GM12878 (cell line): Measurements from ENCODE around the gene NAT14. TPM values are rescaled to one million over a fixed set of nuclear protein-coding genes. Genes with fewer than 3 reads are reported as not detected.

Source experiments
- ATAC-seq: fragments of 200-7000 bp; cut with Tn5 transposase; 3 replicates; pipeline ENCODE4 v1.9.1; 2020; ENCODE audit warnings: mild to moderate bottlenecking, moderate library complexity
- BruUV-seq: library from RNA; stranded (reverse); fragments of 400-500 nt; replicated peaks from 2 replicates; lab custom pipeline; 2021; lab: Mats Ljungman, UMichigan
- CTCF ChIA-PET: fragments of 300-600 bp; sonication (Branson Sonifier 250); formaldehyde crosslinking; extraction: SDS; loops from one replicate; lab custom pipeline; 2021; ENCODE audit warnings: inconsistent platforms; lab: Yijun Ruan, JAX
- POLR2A ChIA-PET: fragments of 350-600 bp; formaldehyde crosslinking; extraction: SDS; loops from one replicate; lab custom pipeline; 2021; ENCODE audit warnings: inconsistent platforms; lab: Charles Lee
- RAD21 ChIA-PET: fragments of 300-600 bp; sonication (Branson Sonifier 250); formaldehyde crosslinking; loops from one replicate; lab custom pipeline; 2023; ENCODE audit warnings: antibody characterized with exemption; ENCODE audit not compliant: unreplicated experiment; lab: Charles Lee
- SMC1A ChIA-PET: fragments of 300-600 bp; sonication (Branson Sonifier 250); formaldehyde crosslinking; loops from one replicate; lab custom pipeline; 2023; ENCODE audit not compliant: unreplicated experiment, uncharacterized antibody; lab: Charles Lee
- DNase-seq: peaks from one replicate; pipeline ENCODE4 v3.0.0-alpha.2; 2011; ENCODE audit warnings: low read depth, low spot score
- FAIRE-seq: peaks from 3 replicates; lab custom pipeline; 2011; peaks lifted over from hg19 to GRCh38; lab: Jason Lieb, UNC
- H2AFZ ChIP-seq: 2 replicates; pipeline ENCODE4 v1.6.0; 2011; ENCODE audit warnings: low read depth, low read length, control low read depth; ENCODE audit not compliant: control insufficient read depth
- H3K27ac ChIP-seq: 2 replicates; pipeline ENCODE4 v1.5.1; 2011; ENCODE audit warnings: control low read depth; ENCODE audit not compliant: control insufficient read depth, insufficient read depth
- H3K27me3 ChIP-seq, 2 experiments: replicated peaks in 1 of 2; 2 replicates each; pipeline versions ENCODE4 v1.6.0 to v1.6.1; 2011; ENCODE audit warnings: low read length in 1 of 2; ENCODE audit not compliant: control insufficient read depth in 2 of 2, insufficient read depth in 2 of 2
- H3K36me3 ChIP-seq, 2 experiments: 2 replicates each; pipeline ENCODE4 v1.5.1; 2011; ENCODE audit warnings: low read length in 1 of 2; ENCODE audit not compliant: control insufficient read depth in 2 of 2, insufficient read depth in 2 of 2
- H3K4me1 ChIP-seq: 2 replicates; pipeline ENCODE4 v1.6.1; 2011; ENCODE audit warnings: mild to moderate bottlenecking, low read length, moderate library complexity, mixed read lengths; ENCODE audit not compliant: control insufficient read depth, insufficient read depth
- H3K4me2 ChIP-seq: 2 replicates; pipeline ENCODE4 v1.6.0; 2011; ENCODE audit warnings: control low read depth; ENCODE audit not compliant: control insufficient read depth, insufficient read depth
- H3K4me3 ChIP-seq: fragments of 200-600 bp; sonication (generic); 2 replicates; pipeline ENCODE4 v1.5.1; 2016
- H3K79me2 ChIP-seq: 2 replicates; pipeline ENCODE4 v1.6.0; 2011; ENCODE audit warnings: low read length; ENCODE audit not compliant: control insufficient read depth, insufficient read depth
- H3K9ac ChIP-seq: 2 replicates; pipeline ENCODE4 v1.8.0; 2011; ENCODE audit warnings: low read length, control low read depth, mixed read lengths; ENCODE audit not compliant: control insufficient read depth, insufficient read depth
- H3K9me3 ChIP-seq: replicated peaks from 3 replicates; pipeline ENCODE4 v1.5.1; 2011; ENCODE audit warnings: mild to moderate bottlenecking, low read length; ENCODE audit not compliant: control insufficient read depth, insufficient read depth
- H4K20me1 ChIP-seq: 2 replicates; pipeline ENCODE4 v1.6.0; 2011; ENCODE audit not compliant: control insufficient read depth, insufficient read depth
- ATF3 ChIP-seq: IDR thresholded peaks from 2 replicates; pipeline ENCODE4 v1.6.1; 2011; ENCODE audit warnings: low read depth, mild to moderate bottlenecking, low read length, moderate library complexity, borderline replicate concordance; ENCODE audit errors: extremely low read depth
- CHD2 ChIP-seq: IDR thresholded peaks from 2 replicates; pipeline ENCODE4 v1.6.1; 2011; ENCODE audit warnings: low read depth, low read length, improper control_type of control experiment, borderline replicate concordance
- CTCF ChIP-seq, 3 experiments: IDR thresholded peaks in 2 of 3; conservative IDR thresholded peaks in 1 of 3; 2 replicates each; pipeline ENCODE4 v1.5.1; 2011; ENCODE audit warnings: low read depth in 3 of 3, low read length in 3 of 3, mild to moderate bottlenecking in 3 of 3, control low read depth in 2 of 3, moderate library complexity in 2 of 3, inconsistent platforms in 1 of 3, mixed read lengths in 1 of 3; ENCODE audit not compliant: control insufficient read depth in 2 of 3, insufficient read depth in 1 of 3; ENCODE audit errors: extremely low read depth in 1 of 3
- DPF2 ChIP-seq: fragments of 450-650 bp; IDR thresholded peaks from 2 replicates; pipeline ENCODE4 v1.6.1; 2017; ENCODE audit warnings: mild to moderate bottlenecking
- GATAD2B ChIP-seq: fragments of 450-650 bp; conservative IDR thresholded peaks from 2 replicates; pipeline ENCODE4 v1.6.1; 2017; ENCODE audit warnings: low read depth, mild to moderate bottlenecking, moderate library complexity
- JUND ChIP-seq: IDR thresholded peaks from 2 replicates; pipeline ENCODE4 v1.6.1; 2012; ENCODE audit warnings: low read depth, mild to moderate bottlenecking, low read length, improper control_type of control experiment, moderate library complexity
- MXI1 ChIP-seq: fragments of 150-350 bp; IDR thresholded peaks from 2 replicates; pipeline ENCODE4 v1.6.1; 2011; ENCODE audit warnings: low read depth, mild to moderate bottlenecking, inconsistent platforms, low read length, improper control_type of control experiment
- RAD21 ChIP-seq: IDR thresholded peaks from 2 replicates; pipeline ENCODE4 v1.6.1; 2011; ENCODE audit warnings: mild to moderate bottlenecking, low read depth, low read length, moderate library complexity; ENCODE audit not compliant: insufficient read depth
- SMC3 ChIP-seq: IDR thresholded peaks from 2 replicates; pipeline ENCODE4 v1.6.1; 2011; ENCODE audit warnings: low read length, improper control_type of control experiment, borderline replicate concordance
- ZZZ3 ChIP-seq: IDR thresholded peaks from 2 replicates; pipeline ENCODE4 v1.6.1; 2011; ENCODE audit warnings: low read depth; ENCODE audit not compliant: control insufficient read depth, insufficient read length
- WGBS: methylation state at CpG from one replicate; pipeline ENCODE4 v1.1.6; 2016; ENCODE audit warnings: low lambda C conversion rate; ENCODE audit not compliant: insufficient replicate concordance, insufficient coverage; ENCODE audit errors: missing lambda C conversion rate; 5-methylcytosine and 5-hydroxymethylcytosine counted together
- in situ Hi-C: fragments of 300-500 bp; cut with MboI; formaldehyde crosslinking; loops from 9 replicates; pipeline ENCODE4 v1.14.3; 2018; ENCODE audit warnings: mixed read lengths
- intact Hi-C: fragments of 100-400 bp; cut with micrococcal nuclease; formaldehyde crosslinking; loops from one replicate; pipeline ENCODE4 v1.14.2; 2022; ENCODE audit not compliant: unreplicated experiment
- polyA plus RNA-seq, 11 experiments: library from polyadenylated mRNA; depleted of rRNA in 4 of 11; unstranded in 6 of 11; stranded (reverse) in 5 of 11; fragments of >200 nt; fragmentation: Nextera tagmentation in 4 of 11; fragmentation: Illumina TruSeq in 1 of 11; extraction: Ambion mirVana in 4 of 11; extraction: Trizol in 1 of 11; gene quantifications; 1 replicate in 1 of 11; 2 replicates in 10 of 11; pipeline versions ENCODE4 v1.2.1 to v1.2.3, GENCODE V29; 2011 to 2016; ENCODE audit warnings: inconsistent platforms in 2 of 11, missing spikeins in 2 of 11, low read depth in 1 of 11
- total RNA-seq, 4 experiments: library from RNA; depleted of rRNA in 3 of 4; stranded (reverse); fragments of >200 nt in 3 of 4; fragmentation: Illumina TruSeq in 1 of 4; extraction: Trizol in 1 of 4; gene quantifications; 2 replicates each; pipeline versions ENCODE4 v1.2.1 to v1.2.3, GENCODE V29; 2013 to 2021

The NAT14 gene
- total and polyA plus RNA-seq, 10 of the 15 experiments (the other 5 are each of a cell fraction or from before 2014, with no cell fraction given): 0.87 to 23.6 (median 9.7) TPM

GRCh38 chr19:55453511-55454260, 31.3 kb upstream of the NAT14 start (continued):
- TF ChIP-seq ATF3: no peak
- no peak for TF ChIP-seq MXI1
- TF ChIP-seq, all 136 proteins: peak for 0

GRCh38 chr19:55454787-55455243, 30.2 kb upstream of the NAT14 start:
- 26% methylated on average over 10 of the region's 14 CpGs for WGBS
- Histone ChIP-seq H3K36me3 (peaks cover 3 to 4% of the 10 kb centered on the region in 2 experiments), H3K79me2 (peaks cover 3% of the 10 kb centered on the region), H3K27ac (no peak overlapping the region), H3K4me1 (no peaks in the 10 kb centered on the region), H4K20me1 (peaks cover 4% of the 10 kb centered on the region; the same call in 1 of the 2 replicates), H2AFZ (no peak overlapping the region), H3K9ac (no peak overlapping the region), H3K27me3 (no peaks in the 10 kb centered on the region; a peak in 2 of 4 replicates), H3K4me2 (no peak overlapping the region), H3K4me3 (no peak overlapping the region), H3K9me3 (no peaks in the 10 kb centered on the region)
- CTCF ChIA-PET: interaction anchor here (1.5 kb wide), 1 partner anchor 161 kb away, joined by 4 read pairs; no protein-coding TSS in a partner anchor
- FAIRE-seq (no peak), ATAC-seq (peak; percentile 74), DNase-seq (no peak)
- SMC1A ChIA-PET: no interaction called here
- in situ Hi-C loops: no loop called here
- no TSS peak for BruUV-seq
- intact Hi-C loops: no loop called here
- POLR2A ChIA-PET: no interaction called here
- TF ChIP-seq DPF2: no peak
- TF ChIP-seq GATAD2B: no peak
- peak; percentile 46; the same call in 1 of the 2 replicates for TF ChIP-seq SMC3
- TF ChIP-seq CTCF (IDR thresholded peaks at IDR 0.05 in 2 of 3, conservative IDR thresholded peaks at IDR 0.05 in 1 of 3; ENCODE audit: control insufficient read depth in 2 of 3, extremely low read depth in 1 of 3, insufficient read depth in 1 of 3, low read depth in 3 of 3, low read length in 3 of 3): peak; percentile 56 to 70 (median 63)
- no peak for TF ChIP-seq CHD2
- no peak for TF ChIP-seq ZZZ3
- no peak for TF ChIP-seq JUND
- TF ChIP-seq RAD21: peak; percentile 44; the same call in 1 of the 2 replicates
- RAD21 ChIA-PET: no interaction called here
